GM19328 (cell line): ENCODE data around the gene TNFRSF17.
"Not testable (repeated sequence)": the region's sequence is repeated elsewhere in the genome, so short reads cannot be mapped to it uniquely, and the experiment has no call there.

ENCODE experiments used
- ATAC-seq: cut with Tn5 transposase; IDR thresholded peaks from one replicate; pipeline ENCODE4 v1.9.1; 2021; ENCODE audit warnings: mild to moderate bottlenecking, moderate library complexity; ENCODE audit not compliant: unreplicated experiment

TNFRSF17 gene

DNA sequence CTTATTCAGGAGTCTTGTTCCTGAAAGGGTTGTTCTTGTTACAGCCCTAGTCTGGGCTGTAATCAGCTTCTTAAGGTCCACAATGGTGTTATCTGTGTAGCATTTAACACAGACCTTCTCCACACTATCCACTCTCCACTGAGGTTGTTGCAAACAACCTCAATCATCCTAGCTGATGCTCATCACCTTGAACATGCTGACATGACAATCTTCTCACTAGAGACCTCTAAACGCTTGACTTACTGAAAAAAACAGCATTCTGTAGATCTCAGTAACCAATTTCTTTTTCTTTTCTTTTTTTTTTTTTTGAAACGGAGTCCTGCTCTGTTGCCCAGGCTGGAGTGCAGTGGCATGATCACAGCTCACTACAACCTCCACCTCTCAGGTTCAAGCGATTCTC lies 3.6 kb downstream of the TNFRSF17 start:
- ATAC-seq, result no peak

DNA sequence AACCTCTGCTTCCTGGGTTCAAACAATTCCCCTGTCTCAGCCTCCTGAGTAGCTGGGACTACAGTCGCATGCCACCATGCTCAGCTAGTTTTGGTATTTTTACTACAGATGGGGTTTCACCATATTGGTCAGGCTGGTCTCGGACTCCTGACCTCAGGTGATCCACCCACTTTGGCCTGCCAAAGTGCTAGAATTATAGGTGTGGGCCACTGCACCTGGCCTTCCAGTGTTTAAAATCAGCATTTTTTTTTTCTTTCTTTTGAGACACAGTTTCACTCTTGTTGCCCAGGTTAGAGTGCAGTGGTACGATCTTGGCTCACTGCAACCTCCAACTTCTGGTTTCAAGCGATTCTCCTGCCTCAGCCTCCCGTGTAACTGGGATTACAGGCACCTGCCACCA lies 5.3 kb downstream of the TNFRSF17 start:
- not testable (repeated sequence) for ATAC-seq

DNA sequence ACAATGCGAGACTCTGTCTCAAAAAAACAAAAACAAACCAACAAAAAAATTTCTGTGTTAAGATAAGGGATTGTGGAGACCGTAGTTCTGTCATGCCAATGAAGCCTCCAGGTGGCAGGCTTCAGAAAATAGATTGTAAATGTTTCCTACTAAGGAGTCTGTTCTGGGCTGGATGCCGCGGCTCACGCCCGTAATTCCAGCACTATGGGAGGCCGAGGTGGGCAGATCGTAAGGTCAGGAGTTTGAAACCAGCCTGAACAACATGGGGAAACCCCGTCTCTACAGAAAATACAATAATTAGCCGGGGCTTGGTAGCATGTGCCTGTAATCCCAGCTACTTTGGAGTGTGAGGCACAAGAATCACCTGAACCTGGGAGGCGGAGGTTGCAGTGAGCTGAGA lies 7.1 kb downstream of the TNFRSF17 start:
- no peak for ATAC-seq

DNA sequence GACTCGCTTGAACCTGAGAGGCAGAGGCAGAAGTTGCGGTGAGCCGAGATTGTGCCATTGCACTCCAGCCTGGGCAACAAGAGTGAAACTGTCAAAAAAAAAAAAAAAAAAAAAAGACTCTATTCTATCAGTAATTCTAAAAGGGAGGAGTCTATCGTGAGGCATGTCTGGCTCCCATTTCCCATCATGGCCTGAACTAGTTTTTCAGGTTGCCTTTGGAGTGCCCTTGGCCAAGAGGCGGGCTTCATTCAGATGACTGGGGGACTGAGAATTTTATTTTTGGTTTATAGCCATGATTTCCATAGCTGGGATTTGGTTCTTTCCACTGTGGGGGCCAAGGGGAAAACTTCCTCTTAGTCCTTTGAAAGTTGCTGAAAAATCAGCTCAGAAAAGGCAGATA lies 8.1 kb downstream of the TNFRSF17 start:
- ATAC-seq, result no peak

DNA sequence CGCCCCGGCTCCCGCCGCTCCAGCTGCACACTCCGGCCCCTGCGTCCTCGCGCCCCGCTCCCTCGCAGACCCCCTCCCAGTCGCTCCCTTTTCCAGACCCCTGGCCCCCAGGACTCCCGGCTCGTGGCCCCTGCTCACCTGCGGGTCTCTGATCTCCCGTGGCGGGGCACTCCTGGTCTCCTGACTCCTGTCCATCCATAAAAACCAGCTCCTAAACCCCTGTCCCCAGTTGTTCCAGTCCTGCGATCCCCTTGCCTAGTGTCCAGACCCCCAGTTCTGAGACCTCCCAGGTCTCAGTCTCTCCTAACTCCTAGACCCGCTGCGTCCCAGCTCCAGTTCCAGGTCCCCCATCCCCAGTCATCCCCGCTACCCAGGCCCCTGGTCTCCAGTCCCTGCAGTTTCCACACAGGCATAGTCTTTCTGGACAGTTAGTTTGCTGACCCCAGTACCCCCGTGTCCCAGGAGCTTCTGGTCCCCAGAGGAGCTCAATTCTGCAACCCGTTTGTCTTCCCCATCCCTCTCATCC lies 11.9 kb downstream of the TNFRSF17 start:
- ATAC-seq, result no peak

DNA sequence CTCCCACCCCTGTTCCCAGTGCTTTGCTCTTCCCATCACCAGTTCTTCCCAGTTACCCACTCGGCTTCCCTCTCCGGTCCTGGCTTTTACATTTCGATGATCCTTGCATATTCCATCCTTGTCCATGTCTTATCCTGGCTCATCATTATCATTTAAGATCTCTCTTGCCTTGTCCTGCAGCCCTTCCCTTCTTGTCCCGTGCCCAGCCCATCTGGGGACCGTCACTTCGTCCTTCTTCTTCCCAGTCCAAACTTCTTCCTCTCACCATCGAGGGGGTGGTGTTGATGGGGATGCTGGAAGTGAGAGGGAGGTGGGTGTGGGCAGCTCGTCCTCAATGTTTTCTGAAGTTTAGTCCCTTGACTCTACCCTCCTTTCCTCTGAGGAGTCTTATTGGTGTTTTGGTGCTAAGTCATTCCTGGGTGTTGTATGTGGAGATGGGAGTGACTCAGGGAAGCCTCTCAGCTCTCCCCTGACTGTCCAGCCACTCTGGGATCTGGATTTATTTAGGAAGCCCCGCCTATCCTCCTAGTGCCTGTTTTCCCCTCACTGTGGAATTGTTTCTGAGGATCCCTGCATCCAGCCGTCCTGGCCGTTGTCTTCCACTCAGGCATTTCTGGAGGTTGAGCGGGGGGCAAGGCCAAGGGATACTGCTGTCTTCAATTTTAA lies 12.5 kb downstream of the TNFRSF17 start:
- ATAC-seq, result no peak

DNA sequence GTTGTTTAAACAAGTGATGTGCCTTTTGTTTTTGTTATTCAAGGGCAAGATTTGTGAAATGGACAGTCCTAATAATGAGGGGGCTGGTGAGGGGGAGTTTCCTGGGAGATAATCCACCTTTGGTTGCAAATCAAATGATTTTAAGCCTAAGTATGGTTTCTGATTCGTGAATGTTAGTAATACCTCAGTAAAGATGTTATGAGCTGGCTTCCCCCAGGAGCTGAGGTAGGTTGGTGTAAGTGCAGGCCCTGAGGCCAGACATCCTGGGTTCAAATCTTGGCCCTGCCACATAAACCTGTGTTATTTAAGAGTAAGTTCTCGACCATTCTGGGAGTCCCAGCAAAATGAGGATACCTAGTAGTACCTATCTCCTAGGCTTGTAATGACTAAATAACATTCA lies 13.1 kb downstream of the TNFRSF17 start:
- ATAC-seq, result no peak

DNA sequence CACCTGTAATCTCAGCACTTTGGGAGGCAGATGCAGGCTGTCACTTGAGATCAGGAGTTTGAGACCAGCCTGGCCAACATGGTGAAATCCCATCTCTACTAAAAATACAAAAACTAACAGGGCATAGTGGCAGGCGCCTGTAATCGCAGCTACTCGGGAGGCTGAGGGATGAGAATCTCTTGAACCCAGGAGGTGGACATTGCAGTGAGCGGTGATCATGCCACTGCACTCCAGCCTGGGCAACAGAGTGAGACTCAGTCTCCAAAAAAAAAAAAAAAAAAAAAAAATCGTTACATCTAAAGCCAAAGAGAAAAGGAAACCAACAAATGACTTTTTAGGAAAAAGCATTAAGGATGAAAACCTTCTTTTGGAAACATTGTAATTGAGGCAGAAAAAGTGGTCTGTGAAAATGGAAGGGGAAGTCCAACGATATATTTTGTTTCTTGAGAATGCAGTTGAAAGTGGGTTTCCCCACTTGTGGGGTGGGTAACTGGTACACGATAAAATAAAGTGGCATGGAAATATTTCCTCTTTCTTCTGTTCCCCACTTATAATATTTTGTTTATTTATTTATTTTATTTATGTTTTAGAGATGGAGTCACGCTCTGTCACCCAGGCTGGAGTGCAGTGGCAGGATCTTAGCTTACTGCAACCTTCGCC lies 14.1 kb downstream of the TNFRSF17 start:
- no peak for ATAC-seq

DNA sequence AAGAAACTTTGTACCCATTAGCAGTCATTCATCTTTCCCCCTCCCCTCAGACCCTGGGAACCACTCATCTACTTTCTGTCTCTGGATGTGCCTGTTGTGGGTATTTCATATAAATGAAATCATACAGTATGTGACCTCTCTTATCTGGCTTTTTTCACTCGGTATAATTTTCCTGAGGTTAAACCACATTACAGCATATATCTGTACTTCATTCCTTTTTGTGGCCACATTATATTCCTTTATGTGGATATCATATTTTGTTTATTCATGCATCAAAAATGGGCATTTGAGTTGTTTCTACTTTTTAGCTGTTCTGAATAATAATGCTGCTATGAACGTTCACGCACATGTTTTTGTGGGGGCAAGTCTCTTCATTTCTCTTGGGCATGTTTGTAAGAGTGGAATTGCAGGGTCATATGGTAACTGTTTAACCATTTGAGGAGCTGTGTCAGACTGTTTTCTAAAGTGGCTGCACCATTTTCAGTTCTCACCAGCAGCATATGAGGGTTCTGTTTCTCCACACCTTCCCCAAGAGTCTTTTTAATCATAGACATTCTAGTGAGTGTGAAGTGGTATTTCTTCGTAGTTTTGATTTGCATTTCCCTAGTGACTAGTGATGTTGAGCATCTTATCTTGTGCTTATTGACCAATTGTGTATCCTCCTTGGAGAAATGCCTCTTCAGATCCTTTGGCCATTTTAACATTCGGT lies 15.3 kb downstream of the TNFRSF17 start:
- ATAC-seq, result no peak

DNA sequence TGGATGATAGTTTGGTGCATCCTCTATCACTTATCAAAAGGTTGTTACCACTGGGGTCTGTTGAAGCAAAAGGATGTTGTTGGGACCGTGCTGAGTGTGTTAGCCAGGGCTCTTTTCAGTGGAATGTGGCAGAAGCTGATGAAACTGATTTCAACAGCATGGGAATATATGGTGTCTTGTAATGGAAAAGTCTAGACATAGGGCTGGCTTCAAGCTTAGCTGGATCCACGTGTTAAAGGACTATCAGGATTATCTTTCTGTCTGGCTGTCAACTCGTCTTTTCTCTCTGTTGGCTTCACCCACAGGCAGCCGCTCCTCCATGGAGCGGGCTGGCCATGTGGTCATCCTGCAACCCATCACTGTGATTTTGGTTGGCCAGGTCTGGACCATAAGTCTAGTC lies 20.2 kb downstream of the TNFRSF17 start:
- ATAC-seq, result no peak

DNA sequence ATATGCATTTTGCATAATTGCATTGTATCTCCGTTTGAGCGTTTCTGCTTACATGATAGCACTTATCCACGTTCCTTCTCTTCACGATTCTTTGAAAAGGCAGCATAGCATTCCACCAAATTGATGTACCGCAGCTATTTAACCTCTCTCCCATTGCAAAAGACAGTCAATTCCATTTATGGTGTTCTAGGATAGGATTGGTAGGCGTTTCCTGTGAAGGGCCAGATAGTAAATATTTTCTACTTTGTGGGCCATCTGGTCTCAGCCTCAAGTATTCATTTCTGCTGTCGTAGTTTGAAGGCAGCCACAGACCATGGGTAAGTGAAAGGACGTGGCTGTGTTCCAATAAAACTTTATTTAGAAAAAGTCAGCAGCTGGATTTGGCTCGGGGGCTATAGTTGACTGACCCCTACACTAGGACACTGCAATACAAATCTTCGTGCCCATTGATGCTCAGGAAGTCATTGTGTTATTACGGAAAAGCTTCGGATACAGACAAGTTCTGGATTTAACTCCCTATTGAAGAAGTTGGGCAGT lies 21.6 kb downstream of the TNFRSF17 start:
- ATAC-seq, result no peak

DNA sequence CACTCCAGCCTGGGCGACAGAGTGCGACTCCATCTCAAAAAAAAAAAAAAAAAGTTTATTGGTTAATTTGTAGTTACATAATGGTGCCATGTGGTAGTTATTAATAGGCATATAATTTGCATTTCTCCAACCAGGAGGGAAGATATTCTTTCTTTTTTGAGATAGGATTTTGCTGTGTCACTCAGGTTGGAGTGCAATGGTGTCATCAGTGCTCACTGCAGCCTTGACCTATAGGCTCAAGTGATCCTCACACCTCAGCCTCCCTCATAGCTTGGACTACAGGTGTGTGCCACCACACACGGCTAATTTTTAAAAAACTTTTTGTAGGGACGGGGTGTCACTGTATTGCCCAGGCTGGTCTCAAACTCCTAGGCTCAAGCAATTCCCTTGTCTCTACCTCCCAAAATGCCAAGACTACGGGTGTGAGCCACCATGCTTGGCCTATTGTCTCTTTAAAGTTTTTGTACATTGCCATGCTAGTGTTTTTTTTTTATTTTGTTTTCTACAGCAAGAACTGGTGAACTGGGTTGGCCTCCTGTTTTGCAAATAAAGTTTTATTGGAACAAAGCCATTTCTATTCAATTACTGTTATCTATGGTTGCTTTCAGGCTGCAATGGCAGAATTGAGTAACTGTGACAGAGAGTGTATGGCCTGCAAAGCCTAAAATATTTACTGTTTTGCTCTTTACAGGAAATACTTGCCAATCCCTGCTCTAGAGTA lies 23.4 kb downstream of the TNFRSF17 start:
- no peak for ATAC-seq

DNA sequence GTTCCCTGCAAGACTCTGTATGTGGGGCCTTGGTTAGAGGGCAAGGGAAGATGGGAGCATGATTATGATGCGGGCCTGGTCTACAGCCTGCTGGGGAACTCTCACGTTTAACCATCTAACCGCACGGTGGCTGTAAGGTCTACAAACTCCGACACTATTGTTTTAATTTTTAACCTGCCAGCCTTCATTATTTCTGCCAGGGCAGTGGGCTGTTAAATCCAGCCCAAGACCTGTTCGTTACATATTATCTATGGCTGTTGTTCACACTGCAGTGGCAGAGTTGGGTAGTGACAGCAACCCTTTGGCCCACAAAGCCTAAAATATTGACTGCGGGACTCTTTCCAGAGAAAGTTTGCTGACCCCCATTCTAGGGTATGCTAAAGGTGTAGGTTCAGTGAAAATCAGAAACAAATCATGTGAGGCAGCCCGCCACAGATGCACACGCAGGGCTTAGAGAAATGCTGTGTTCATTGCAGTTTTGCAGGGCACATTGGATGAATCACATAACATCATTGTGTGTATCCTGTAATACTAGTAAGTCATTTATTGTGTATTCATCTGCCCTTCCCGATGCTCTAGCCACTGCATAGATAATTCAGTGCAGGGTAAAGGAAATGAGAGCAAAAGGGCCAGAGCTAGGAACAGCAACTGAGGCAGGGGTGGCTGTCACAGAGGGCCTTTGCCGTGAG lies 25.8 kb downstream of the TNFRSF17 start:
- ATAC-seq, result no peak

DNA sequence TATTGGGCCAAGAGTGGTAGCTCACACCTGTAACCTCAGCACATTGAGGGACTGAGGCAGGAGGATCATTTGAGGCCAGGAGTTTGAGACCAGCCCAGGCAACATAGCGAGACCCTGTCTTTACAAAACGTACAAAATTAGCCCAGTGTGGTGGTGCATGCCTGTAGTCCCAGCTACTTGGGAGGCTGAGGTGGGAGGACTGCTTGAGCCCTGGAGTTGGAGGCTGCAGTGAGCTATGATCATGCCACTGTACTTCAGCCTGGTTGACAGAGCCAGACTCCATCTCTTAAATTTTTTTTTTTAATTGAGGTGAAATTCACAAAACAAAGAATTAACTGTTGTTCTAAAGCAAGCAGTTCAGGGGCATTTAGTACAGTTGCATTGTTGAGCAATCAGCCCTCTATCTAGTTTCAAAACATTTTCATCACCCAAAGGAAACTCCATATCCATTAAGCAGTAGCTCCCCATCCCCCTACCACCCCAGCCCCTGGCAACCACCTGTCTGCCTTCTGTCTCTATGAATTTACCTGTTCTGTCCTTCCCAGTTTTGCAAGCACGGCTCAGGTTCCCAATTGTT lies 27.1 kb downstream of the TNFRSF17 start:
- ATAC-seq, result no peak

DNA sequence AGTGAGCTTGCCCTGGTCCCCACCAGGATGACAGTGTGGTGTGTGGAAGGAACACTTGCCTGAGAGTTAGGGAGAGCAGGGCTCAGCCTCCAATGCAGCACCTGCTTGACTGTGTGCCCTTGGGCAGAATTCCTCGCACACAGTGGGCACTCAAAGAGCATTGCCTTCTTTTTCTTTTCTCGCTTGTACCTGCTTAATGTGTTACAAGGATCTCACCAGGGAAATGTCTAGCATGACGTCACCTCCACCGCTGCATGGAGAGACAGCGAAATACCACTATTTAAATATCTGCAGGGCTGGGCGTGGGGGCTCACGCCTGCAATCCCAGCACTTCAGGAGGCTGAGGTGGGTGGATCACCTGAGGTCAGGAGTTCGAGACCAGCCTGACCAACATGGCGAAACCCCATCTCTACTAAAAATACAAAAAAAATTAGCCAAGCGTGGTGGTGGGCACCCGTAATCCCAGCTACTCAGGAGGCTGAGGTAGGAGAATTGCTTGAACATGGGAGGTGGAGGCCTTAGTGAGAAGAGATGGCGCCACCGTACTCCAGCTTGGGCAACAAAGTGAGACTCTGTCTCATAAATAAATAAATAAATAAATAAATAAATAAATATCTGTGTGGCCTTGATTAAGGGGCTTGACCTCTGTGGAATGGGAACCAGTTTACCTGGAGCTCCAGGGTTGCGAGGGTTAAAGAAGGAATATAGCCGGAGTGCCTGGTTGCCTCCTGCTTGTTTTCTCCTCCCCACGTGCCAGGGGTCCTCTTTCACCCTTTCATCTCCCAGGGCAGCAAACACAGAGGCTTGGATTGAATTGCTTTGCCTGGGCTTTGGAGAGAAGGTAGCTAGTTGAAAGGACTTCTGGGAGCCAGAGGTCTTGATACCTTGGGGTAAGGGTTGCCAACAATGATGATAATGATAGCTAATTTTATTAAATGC lies 27.8 kb downstream of the TNFRSF17 start:
- ATAC-seq, result no peak

DNA sequence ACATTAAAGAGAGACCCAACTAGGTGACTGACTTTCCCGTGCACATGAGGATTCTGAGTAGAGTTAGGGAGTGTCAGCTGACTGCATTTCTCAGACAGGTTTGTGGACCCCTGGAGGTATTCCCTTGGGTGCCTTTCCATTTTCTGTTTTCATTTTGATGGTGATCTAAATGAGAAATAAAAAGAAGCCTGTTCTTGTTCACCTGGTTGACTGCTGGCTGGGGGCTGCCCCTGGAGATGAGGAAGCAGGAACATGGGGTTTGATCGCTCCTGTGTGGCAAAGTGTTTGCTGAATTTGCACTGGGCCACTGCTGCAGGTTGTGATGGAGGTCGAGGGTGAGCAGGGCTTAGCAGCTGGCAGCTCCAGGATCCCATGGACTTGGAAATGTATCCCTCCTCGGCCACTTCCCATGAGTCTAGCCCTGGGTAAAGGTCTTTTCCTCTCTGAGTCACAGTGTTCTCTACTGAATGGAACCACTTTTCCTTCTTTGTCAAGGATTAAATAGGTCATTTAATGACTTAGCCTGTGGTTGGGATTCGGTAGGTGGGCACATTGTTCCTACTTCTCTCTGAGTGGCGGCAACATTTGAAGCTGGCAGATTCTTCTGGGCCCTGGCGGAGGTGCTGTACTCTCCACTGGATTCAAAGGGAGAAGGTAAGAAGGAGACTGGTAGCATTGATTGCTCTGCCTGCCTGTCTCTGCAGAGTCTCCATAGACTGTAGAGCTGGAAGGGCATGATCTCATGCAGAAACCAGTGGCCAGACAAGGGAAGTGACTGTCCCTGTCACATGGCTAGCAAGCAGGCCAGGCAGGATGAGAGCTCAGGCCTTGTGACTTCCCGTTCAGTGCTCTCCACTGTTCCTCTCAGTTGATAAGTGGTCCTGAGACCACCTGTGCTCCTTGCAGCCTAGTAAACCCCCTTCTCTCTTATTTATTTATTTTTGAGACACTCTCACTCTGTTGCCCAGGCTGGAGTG lies 29.4 kb downstream of the TNFRSF17 start:
- no peak for ATAC-seq

DNA sequence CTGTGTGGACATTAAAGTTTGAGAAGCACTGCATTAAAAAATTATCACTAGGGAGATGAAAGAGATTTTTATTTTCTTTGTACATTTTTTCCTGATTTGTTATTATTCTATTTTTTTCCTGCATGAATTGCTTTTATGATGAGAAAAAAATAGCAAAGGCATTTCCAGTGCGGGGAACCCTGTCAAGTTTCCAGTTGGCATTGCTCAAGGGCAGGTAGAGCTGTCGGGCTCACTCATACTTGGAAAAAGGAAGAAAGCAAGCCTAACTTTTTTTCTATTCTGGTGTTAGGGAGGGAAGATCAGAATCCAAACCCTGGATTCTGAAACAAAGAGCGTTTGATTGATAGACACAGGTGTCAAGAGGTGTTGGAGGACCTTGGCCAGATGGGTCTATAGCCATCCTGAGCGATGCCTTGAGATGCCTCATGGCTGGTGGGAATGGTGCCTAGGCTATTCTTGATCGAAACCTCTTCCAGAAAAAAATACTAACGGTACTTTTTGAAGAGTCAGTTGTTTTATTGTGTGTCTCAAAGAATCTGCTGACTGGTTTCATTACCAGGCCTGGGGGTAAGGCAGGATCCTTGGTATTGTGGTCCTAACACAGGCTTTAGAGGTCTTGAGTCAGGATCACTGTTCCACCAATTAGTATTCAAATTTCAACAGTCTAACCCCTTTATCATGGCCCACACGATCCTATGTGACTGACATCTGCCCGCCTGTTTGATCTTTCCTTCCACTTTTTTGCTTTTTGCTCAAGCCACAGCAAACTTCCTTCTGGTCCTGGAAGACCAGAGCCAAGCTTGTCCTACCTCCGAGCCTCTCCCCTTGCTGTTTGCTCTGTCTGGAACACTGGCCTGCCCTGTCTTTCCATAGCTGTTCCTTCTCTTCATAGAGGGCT lies 31.7 kb downstream of the TNFRSF17 start:
- ATAC-seq, result no peak
